Testis (tissue), 2 donors: Measurements from ENCODE around the gene CARD19.

Experiments used
- CTCF ChIP-seq, 3 experiments: fragments of 450-650 bp in 2 of 3; fragments of 200-600 bp in 1 of 3; sonication (generic) in 1 of 3; IDR thresholded peaks; one replicate each; pipeline ENCODE4 v1.5.1; 2016 to 2019; ENCODE audit warnings: antibody characterized with exemption in 3 of 3, mild to moderate bottlenecking in 2 of 3, moderate library complexity in 1 of 3
- POLR2A ChIP-seq: fragments of 450-650 bp; IDR thresholded peaks from one replicate; pipeline ENCODE4 v1.6.1; 2017; ENCODE audit warnings: antibody characterized with exemption, mild to moderate bottlenecking, moderate library complexity

GRCh38 chr9:93095205-93096130 is 549 bp upstream of the CARD19 start:
- TF ChIP-seq CTCF (IDR thresholded peaks at IDR 0.05) (no peak), POLR2A (no peak)
